GM12878 (cell line): ENCODE results near the gene CD101. TPM values are rescaled to one million over a fixed set of nuclear protein-coding genes. Genes with fewer than 3 reads are reported as not detected.

Source experiments
- ATAC-seq: fragments of 200-7000 bp; cut with Tn5 transposase; 3 replicates; pipeline ENCODE4 v1.9.1; 2020; ENCODE audit warnings: mild to moderate bottlenecking, moderate library complexity
- BruUV-seq: library from RNA; stranded (reverse); fragments of 400-500 nt; replicated peaks from 2 replicates; lab custom pipeline; 2021; lab: Mats Ljungman, UMichigan
- CTCF ChIA-PET: fragments of 300-600 bp; sonication (Branson Sonifier 250); formaldehyde crosslinking; extraction: SDS; loops from one replicate; lab custom pipeline; 2021; ENCODE audit warnings: inconsistent platforms; lab: Yijun Ruan, JAX
- POLR2A ChIA-PET: fragments of 350-600 bp; formaldehyde crosslinking; extraction: SDS; loops from one replicate; lab custom pipeline; 2021; ENCODE audit warnings: inconsistent platforms; lab: Charles Lee
- RAD21 ChIA-PET: fragments of 300-600 bp; sonication (Branson Sonifier 250); formaldehyde crosslinking; loops from one replicate; lab custom pipeline; 2023; ENCODE audit warnings: antibody characterized with exemption; ENCODE audit not compliant: unreplicated experiment; lab: Charles Lee
- SMC1A ChIA-PET: fragments of 300-600 bp; sonication (Branson Sonifier 250); formaldehyde crosslinking; loops from one replicate; lab custom pipeline; 2023; ENCODE audit not compliant: unreplicated experiment, uncharacterized antibody; lab: Charles Lee
- DNase-seq: peaks from one replicate; pipeline ENCODE4 v3.0.0-alpha.2; 2011; ENCODE audit warnings: low read depth, low spot score
- FAIRE-seq: peaks from 3 replicates; lab custom pipeline; 2011; peaks lifted over from hg19 to GRCh38; lab: Jason Lieb, UNC
- H2AFZ ChIP-seq: 2 replicates; pipeline ENCODE4 v1.6.0; 2011; ENCODE audit warnings: low read depth, low read length, control low read depth; ENCODE audit not compliant: control insufficient read depth
- H3K27ac ChIP-seq: 2 replicates; pipeline ENCODE4 v1.5.1; 2011; ENCODE audit warnings: control low read depth; ENCODE audit not compliant: control insufficient read depth, insufficient read depth
- H3K27me3 ChIP-seq, 2 experiments: replicated peaks in 1 of 2; 2 replicates each; pipeline versions ENCODE4 v1.6.0 to v1.6.1; 2011; ENCODE audit warnings: low read length in 1 of 2; ENCODE audit not compliant: control insufficient read depth in 2 of 2, insufficient read depth in 2 of 2
- H3K36me3 ChIP-seq, 2 experiments: 2 replicates each; pipeline ENCODE4 v1.5.1; 2011; ENCODE audit warnings: low read length in 1 of 2; ENCODE audit not compliant: control insufficient read depth in 2 of 2, insufficient read depth in 2 of 2
- H3K4me1 ChIP-seq: 2 replicates; pipeline ENCODE4 v1.6.1; 2011; ENCODE audit warnings: mild to moderate bottlenecking, low read length, moderate library complexity, mixed read lengths; ENCODE audit not compliant: control insufficient read depth, insufficient read depth
- H3K4me2 ChIP-seq: 2 replicates; pipeline ENCODE4 v1.6.0; 2011; ENCODE audit warnings: control low read depth; ENCODE audit not compliant: control insufficient read depth, insufficient read depth
- H3K4me3 ChIP-seq: fragments of 200-600 bp; sonication (generic); 2 replicates; pipeline ENCODE4 v1.5.1; 2016
- H3K79me2 ChIP-seq: 2 replicates; pipeline ENCODE4 v1.6.0; 2011; ENCODE audit warnings: low read length; ENCODE audit not compliant: control insufficient read depth, insufficient read depth
- H3K9ac ChIP-seq: 2 replicates; pipeline ENCODE4 v1.8.0; 2011; ENCODE audit warnings: low read length, control low read depth, mixed read lengths; ENCODE audit not compliant: control insufficient read depth, insufficient read depth
- H3K9me3 ChIP-seq: replicated peaks from 3 replicates; pipeline ENCODE4 v1.5.1; 2011; ENCODE audit warnings: mild to moderate bottlenecking, low read length; ENCODE audit not compliant: control insufficient read depth, insufficient read depth
- H4K20me1 ChIP-seq: 2 replicates; pipeline ENCODE4 v1.6.0; 2011; ENCODE audit not compliant: control insufficient read depth, insufficient read depth
- BHLHE40 ChIP-seq, 2 experiments: fragments of 450-650 bp in 1 of 2; IDR thresholded peaks; 2 replicates each; pipeline ENCODE4 v1.6.1; 2011 to 2017; ENCODE audit warnings: low read depth in 2 of 2, borderline replicate concordance in 1 of 2, improper control_type of control experiment in 1 of 2, low read length in 1 of 2, mild to moderate bottlenecking in 1 of 2
- ETV6 ChIP-seq, 2 experiments: fragments of 450-650 bp in 1 of 2; IDR thresholded peaks in 1 of 2; conservative IDR thresholded peaks in 1 of 2; 2 replicates each; pipeline ENCODE4 v1.6.1; 2014; ENCODE audit warnings: antibody characterized with exemption in 1 of 2, borderline replicate concordance in 1 of 2, low read depth in 1 of 2, mild to moderate bottlenecking in 1 of 2, moderate library complexity in 1 of 2
- HDGF ChIP-seq: fragments of 450-650 bp; IDR thresholded peaks from 2 replicates; pipeline ENCODE4 v1.6.1; 2016; ENCODE audit warnings: antibody characterized with exemption
- KDM1A ChIP-seq: fragments of 200-600 bp; sonication (generic); IDR thresholded peaks from 2 replicates; pipeline ENCODE4 v1.6.1; 2016; ENCODE audit warnings: borderline replicate concordance
- MEF2A ChIP-seq: IDR thresholded peaks from 2 replicates; pipeline ENCODE4 v1.6.1; 2011; ENCODE audit warnings: low read depth, mild to moderate bottlenecking, low read length, moderate library complexity; ENCODE audit not compliant: insufficient read depth
- MYC ChIP-seq: IDR thresholded peaks from 2 replicates; pipeline ENCODE4 v1.6.1; 2011; ENCODE audit warnings: mild to moderate bottlenecking, low read length, moderate library complexity, inconsistent platforms; ENCODE audit not compliant: insufficient read depth, insufficient replicate concordance, insufficient read length, severe bottlenecking
- PKNOX1 ChIP-seq: fragments of 450-650 bp; IDR thresholded peaks from 2 replicates; pipeline ENCODE4 v1.6.1; 2016; ENCODE audit warnings: mild to moderate bottlenecking
- RELB ChIP-seq: fragments of 450-650 bp; IDR thresholded peaks from 2 replicates; pipeline ENCODE4 v1.6.1; 2017; ENCODE audit warnings: low read depth, mild to moderate bottlenecking, moderate library complexity
- SP1 ChIP-seq: IDR thresholded peaks from one replicate; pipeline ENCODE4 v1.6.1; 2011; ENCODE audit warnings: low read depth, low read length
- USF2 ChIP-seq: IDR thresholded peaks from 2 replicates; pipeline ENCODE4 v1.6.1; 2011; ENCODE audit warnings: low read depth, low read length, improper control_type of control experiment, borderline replicate concordance
- WRNIP1 ChIP-seq: IDR thresholded peaks from 2 replicates; pipeline ENCODE4 v1.6.1; 2011; ENCODE audit warnings: low read depth, low read length, improper control_type of control experiment, borderline replicate concordance
- YY1 ChIP-seq: IDR thresholded peaks from 2 replicates; pipeline ENCODE4 v1.6.1; 2011; ENCODE audit warnings: low read depth, mild to moderate bottlenecking, low read length
- ZBTB33 ChIP-seq: fragments of 450-650 bp; IDR thresholded peaks from 2 replicates; pipeline ENCODE4 v1.6.1; 2017; ENCODE audit warnings: mild to moderate bottlenecking
- WGBS: methylation state at CpG from one replicate; pipeline ENCODE4 v1.1.6; 2016; ENCODE audit warnings: low lambda C conversion rate; ENCODE audit not compliant: insufficient replicate concordance, insufficient coverage; ENCODE audit errors: missing lambda C conversion rate; 5-methylcytosine and 5-hydroxymethylcytosine counted together
- in situ Hi-C: fragments of 300-500 bp; cut with MboI; formaldehyde crosslinking; loops from 9 replicates; pipeline ENCODE4 v1.14.3; 2018; ENCODE audit warnings: mixed read lengths
- intact Hi-C: fragments of 100-400 bp; cut with micrococcal nuclease; formaldehyde crosslinking; loops from one replicate; pipeline ENCODE4 v1.14.2; 2022; ENCODE audit not compliant: unreplicated experiment
- polyA plus RNA-seq, 11 experiments: library from polyadenylated mRNA; depleted of rRNA in 4 of 11; unstranded in 6 of 11; stranded (reverse) in 5 of 11; fragments of >200 nt; fragmentation: Nextera tagmentation in 4 of 11; fragmentation: Illumina TruSeq in 1 of 11; extraction: Ambion mirVana in 4 of 11; extraction: Trizol in 1 of 11; gene quantifications; 1 replicate in 1 of 11; 2 replicates in 10 of 11; pipeline versions ENCODE4 v1.2.1 to v1.2.3, GENCODE V29; 2011 to 2016; ENCODE audit warnings: inconsistent platforms in 2 of 11, missing spikeins in 2 of 11, low read depth in 1 of 11
- total RNA-seq, 4 experiments: library from RNA; depleted of rRNA in 3 of 4; stranded (reverse); fragments of >200 nt in 3 of 4; fragmentation: Illumina TruSeq in 1 of 4; extraction: Trizol in 1 of 4; gene quantifications; 2 replicates each; pipeline versions ENCODE4 v1.2.1 to v1.2.3, GENCODE V29; 2013 to 2021

CD101 gene
- total and polyA plus RNA-seq, 10 of the 15 experiments (the other 5 are each of a cell fraction or from before 2014, with no cell fraction given) = 0.56 to 7.9 (median 2.9) TPM

- TF ChIP-seq SP1 = no peak
- no peak for TF ChIP-seq YY1
- no peak for TF ChIP-seq HDGF
- TF ChIP-seq KDM1A = no peak
- TF ChIP-seq ZBTB33 = no peak
- no peak for TF ChIP-seq RELB
- no peak for TF ChIP-seq BHLHE40 (IDR thresholded peaks at IDR 0.05; ENCODE audit: borderline replicate concordance in 1 of 2, low read depth in 2 of 2, low read length in 1 of 2)
- TF ChIP-seq PKNOX1 = no peak
Observed at GRCh38 chr1:117038236-117038635, 36.7 kb downstream of the CD101 start (continued).

- Histone ChIP-seq H4K20me1 (no peaks in the 10 kb centered on the region), H3K4me2 (no peak overlapping the region), H3K27ac (no peak overlapping the region), H3K9me3 (no peaks in the 10 kb centered on the region), H3K4me1 (no peaks in the 10 kb centered on the region), H3K4me3 (no peak overlapping the region), H3K36me3 (no peaks in the 10 kb centered on the region), H3K27me3 (no peaks in the 10 kb centered on the region), H3K9ac (no peak overlapping the region), H3K79me2 (no peaks in the 10 kb centered on the region), H2AFZ (no peak overlapping the region)
- FAIRE-seq (no peak), DNase-seq (no peak), ATAC-seq (no peak)
- BruUV-seq = no TSS peak
- intact Hi-C loops (no loop called here), in situ Hi-C loops (no loop called here)
- RAD21 ChIA-PET = interaction anchor here (0.7 to 1.7 kb wide), 2 partner anchors 60 to 161 kb away, joined by 3 read pairs; no protein-coding TSS in a partner anchor
- POLR2A ChIA-PET = no interaction called here
- SMC1A ChIA-PET = interaction anchor here (0.9 to 1.8 kb wide), 7 partner anchors 10 to 470 kb away, joined by 3 to 7 read pairs (median 4); no protein-coding TSS in a partner anchor
- 100% methylated on average over 1 of the region's 1 CpG for WGBS
- CTCF ChIA-PET = interaction anchor here (0.7 to 1.4 kb wide), 5 partner anchors 24 to 905 kb away, joined by 3 to 4 read pairs (median 3); no protein-coding TSS in a partner anchor
- TF ChIP-seq ETV6 (conservative IDR thresholded peaks at IDR 0.05 in 1 of 2, IDR thresholded peaks at IDR 0.05 in 1 of 2; ENCODE audit: borderline replicate concordance in 1 of 2, low read depth in 1 of 2) (no peak), MEF2A (no peak), MYC (no peak), WRNIP1 (no peak), USF2 (no peak)
Observed at GRCh38 chr1:117044217-117044616, 42.7 kb downstream of the CD101 start.
